Body of pancreas (tissue), 4 donors: ENCODE results near the gene SPAG8. TPM values are rescaled to one million over a fixed set of nuclear protein-coding genes. Genes with fewer than 3 reads are reported as not detected.

ENCODE experiments used
- ATAC-seq: fragments of 150-250 bp; one replicate; pipeline ENCODE4 v1.9.1; 2016
- DNase-seq, 4 donors: peaks; one replicate each; pipeline ENCODE4 v3.0.0-alpha.2; 2019
- H3K27ac ChIP-seq, 4 donors: fragments of 200-600 bp; sonication (generic); 1 replicate in 3 of 4; 2 replicates in 1 of 4; pipeline versions ENCODE4 v1.5.1 to v1.6.1; 2016 to 2019; ENCODE audit warnings: mild to moderate bottlenecking in 1 of 4, mixed read lengths in 1 of 4, moderate library complexity in 1 of 4
- H3K27me3 ChIP-seq, 2 donors: fragments of 200-600 bp; sonication (generic); one replicate each; pipeline ENCODE4 v1.6.0; 2016; ENCODE audit warnings: mild to moderate bottlenecking in 1 of 2
- H3K36me3 ChIP-seq, 2 donors: fragments of 200-600 bp; sonication (generic); replicated peaks in 1 of 2; 2 replicates each; pipeline ENCODE4 v1.5.1; 2016; ENCODE audit warnings: low read depth in 2 of 2; ENCODE audit not compliant: insufficient read depth in 1 of 2
- H3K4me1 ChIP-seq: fragments of 200-600 bp; sonication (generic); one replicate; pipeline ENCODE4 v1.6.0; 2016
- H3K4me3 ChIP-seq, 2 donors: fragments of 200-600 bp; sonication (generic); 1 replicate in 1 of 2; 2 replicates in 1 of 2; pipeline ENCODE4 v1.5.1; 2016 to 2019
- H3K9me3 ChIP-seq, 3 donors: fragments of 200-600 bp; sonication (generic); 1 replicate in 2 of 3; 2 replicates in 1 of 3; pipeline ENCODE4 v1.5.1; 2016
- CTCF ChIP-seq, 7 experiments: fragments of 450-650 bp in 4 of 7; fragments of 200-600 bp in 3 of 7; sonication (generic) in 3 of 7; IDR thresholded peaks; one replicate each; pipeline ENCODE4 v1.5.1; 2016 to 2019; ENCODE audit warnings: antibody characterized with exemption in 7 of 7
- POLR2A ChIP-seq, 3 donors: fragments of 450-650 bp; IDR thresholded peaks; one replicate each; pipeline ENCODE4 v1.6.1; 2016; ENCODE audit warnings: antibody characterized with exemption in 3 of 3, mild to moderate bottlenecking in 2 of 3
- WGBS, 2 donors: methylation state at CpG; one replicate each; pipeline ENCODE4 v1.1.5; 2017; 5-methylcytosine and 5-hydroxymethylcytosine counted together
- intact Hi-C: fragments of 100-400 bp; cut with DNase I; formaldehyde crosslinking; loops from one replicate; pipeline ENCODE4 v1.15.1; 2023
- total RNA-seq, 2 donors: library from RNA; depleted of rRNA; stranded (reverse); fragments of >200 nt; gene quantifications; one replicate each; pipeline ENCODE4 v1.1.0, GENCODE V29; 2016

SPAG8 gene
- total RNA-seq, 2 donors from 2014 or later: 1.6 TPM; not detected in 1

- TF ChIP-seq CTCF (IDR thresholded peaks at IDR 0.05) (no peak), POLR2A (IDR thresholded peaks at IDR 0.05) (no peak)
- Histone ChIP-seq H3K27ac (no peak overlapping the region), H3K27me3 (no peaks in the 10 kb centered on the region), H3K4me1 (peaks cover 62% of the 10 kb centered on the region), H3K9me3 (no peaks in the 10 kb centered on the region), H3K36me3 (no peaks in the 10 kb centered on the region), H3K4me3 (no peak overlapping the region)
- intact Hi-C loops: no loop called here
- 62 to 84% methylated on average over 4 of the region's 4 CpGs for WGBS, 2 donors
- ATAC-seq (no peak), DNase-seq (no peak)
Observed at GRCh38 chr9:35831040-35831439, 19.0 kb upstream of the SPAG8 start.

- H3K4me3 ChIP-seq: peak overlapping the region; percentile 53 to 85
- H3K27ac ChIP-seq: peak overlapping the region; percentile 83 to 96 (median 92)
- intact Hi-C loops: no loop called here
- DNase-seq: no peak
- 28 to 33% methylated on average over 2 of the region's 2 CpGs for WGBS, 2 donors
- peaks cover 50% of the 10 kb centered on the region for H3K4me1 ChIP-seq
- no peaks in the 10 kb centered on the region for H3K36me3 ChIP-seq
- no peaks in the 10 kb centered on the region for H3K27me3 ChIP-seq
- no peaks in the 10 kb centered on the region for H3K9me3 ChIP-seq
- no peak for ATAC-seq
- TF ChIP-seq POLR2A (IDR thresholded peaks at IDR 0.05) (no peak), CTCF (IDR thresholded peaks at IDR 0.05) (no peak)
Observed at GRCh38 chr9:35829764-35830096, 17.7 kb upstream of the SPAG8 start.

GRCh38 chr9:35829084-35829763, 17.2 kb upstream of the SPAG8 start, which contains the start of gene TMEM8B:
TSS of gene TMEM8B (plus strand) at chr9:35829228. CDS start at chr9:35829448, 220 bp downstream.
- DNase-seq: peak; percentile 96 to 100 (median 98)
- no peaks in the 10 kb centered on the region for H3K36me3 ChIP-seq
- peak within 1 kb of the TSS; percentile 83 to 96 (median 92) for H3K27ac ChIP-seq
- H3K4me3 ChIP-seq: peak within 1 kb of the TSS; percentile 53 to 85
- peaks cover 45% of the 10 kb centered on the region for H3K4me1 ChIP-seq
- peak; percentile 90 for ATAC-seq
- intact Hi-C loops: no loop called here
- H3K27me3 ChIP-seq: no peaks in the 10 kb centered on the region
- TF ChIP-seq POLR2A (IDR thresholded peaks at IDR 0.05) (peak in 1 of 3 donors; percentile 56), CTCF (IDR thresholded peaks at IDR 0.05) (no peak)
- H3K9me3 ChIP-seq: no peaks in the 10 kb centered on the region
- 1 to 2% methylated on average over 4 to 46 of the region's 53 CpGs for WGBS, 2 donors

GRCh38 chr9:35828716-35829083, 16.6 kb upstream of the SPAG8 start, which contains the start of gene FAM221B:
TSS of gene FAM221B (minus strand) at chr9:35828732. CDS start at chr9:35826161, 2,571 bp downstream.
- Histone ChIP-seq H3K27ac (peak within 1 kb of the TSS; percentile 83 to 96 (median 92)), H3K36me3 (no peaks in the 10 kb centered on the region), H3K4me3 (peak within 1 kb of the TSS; percentile 53 to 85), H3K27me3 (no peaks in the 10 kb centered on the region), H3K4me1 (peaks cover 39% of the 10 kb centered on the region), H3K9me3 (no peaks in the 10 kb centered on the region)
- ATAC-seq: no peak
- intact Hi-C loops: no loop called here
- peak; percentile 34 to 52 (median 41) for DNase-seq
- 0 to 2% methylated on average over 6 to 21 of the region's 21 CpGs for WGBS, 2 donors
- no peak for TF ChIP-seq CTCF (IDR thresholded peaks at IDR 0.05)
- TF ChIP-seq POLR2A (IDR thresholded peaks at IDR 0.05): peak in 1 of 3 donors; percentile 34

- Histone ChIP-seq H3K9me3 (no peaks in the 10 kb centered on the region), H3K27me3 (no peaks in the 10 kb centered on the region), H3K4me3 (no peak overlapping the region), H3K27ac (no peak overlapping the region), H3K36me3 (no peaks in the 10 kb centered on the region), H3K4me1 (peaks cover 27% of the 10 kb centered on the region)
- ATAC-seq (no peak), DNase-seq (no peak)
- WGBS, 2 donors: 80 to 82% methylated on average over 3 of the region's 3 CpGs
- intact Hi-C loops: no loop called here
- no peak for TF ChIP-seq CTCF (IDR thresholded peaks at IDR 0.05)
- TF ChIP-seq POLR2A (IDR thresholded peaks at IDR 0.05): no peak
Observed at GRCh38 chr9:35827486-35827885, 15.4 kb upstream of the SPAG8 start.
